Activated CD4-positive, CD25-positive, alpha-beta regulatory T cell treated with anti-CD3 and anti-CD28 coated beads, Interleukin-2, amount 50 U/mL, for 16 hours (primary cell): ENCODE data around the gene SUDS3.
"Not testable (repeated sequence)": the region's sequence is repeated elsewhere in the genome, so short reads cannot be mapped to it uniquely, and the experiment has no call there.

Source experiments
- DNase-seq: peaks from one replicate; pipeline ENCODE4 v3.0.0-alpha.2; 2020; ENCODE audit warnings: low read depth, low spot score

The SUDS3 gene

GRCh38 chr12:118397708-118398440, 21.5 kb downstream of the SUDS3 start:
- no peak for DNase-seq

DNA sequence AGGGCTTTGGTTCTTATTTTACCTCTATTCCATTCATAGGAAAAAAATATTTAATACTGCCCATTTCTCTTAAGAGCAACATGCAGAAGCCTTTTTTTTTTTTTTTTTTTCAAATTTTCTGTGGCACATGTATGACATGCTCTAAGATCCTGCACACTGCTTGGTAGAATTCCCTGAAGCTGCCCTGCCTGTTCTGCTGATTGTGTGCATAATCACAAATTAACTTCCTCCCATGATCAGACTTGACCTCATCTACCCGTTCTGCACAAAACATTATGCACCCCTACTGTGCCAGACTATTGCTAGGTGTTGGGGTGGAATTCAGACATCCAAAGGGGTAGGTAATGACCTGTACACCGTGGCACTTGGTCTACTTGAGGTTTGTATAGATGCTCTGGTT, 22.2 kb downstream of the SUDS3 start:
- no peak for DNase-seq

- no peak for DNase-seq
Measured at GRCh38 chr12:118398940-118399339, 22.6 kb downstream of the SUDS3 start.

- DNase-seq: no peak
Measured at GRCh38 chr12:118402251-118402650, 25.9 kb downstream of the SUDS3 start.

- peak; percentile 29 for DNase-seq
Measured at GRCh38 chr12:118404876-118405521, 28.6 kb downstream of the SUDS3 start.

DNA sequence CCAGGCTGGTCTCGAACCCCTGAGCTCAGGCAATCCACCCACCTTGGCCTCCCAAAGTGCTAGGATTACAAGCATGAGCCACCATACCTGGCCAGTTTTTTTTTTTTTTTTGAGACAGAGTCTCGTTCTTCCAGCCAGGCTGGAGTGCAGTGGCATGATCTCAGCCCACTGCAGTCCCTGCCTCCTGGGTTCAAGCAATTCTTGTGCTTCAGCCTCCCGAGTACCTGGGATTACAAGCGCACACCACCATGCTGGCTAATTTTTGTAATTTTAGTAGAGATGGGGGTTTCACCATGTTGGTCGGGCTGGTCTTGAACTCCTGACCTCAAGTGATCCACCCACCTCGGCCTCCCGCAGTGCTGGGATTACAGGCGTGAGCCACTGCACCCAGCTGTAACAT, 31.9 kb downstream of the SUDS3 start:
- not testable (repeated sequence) for DNase-seq

DNA sequence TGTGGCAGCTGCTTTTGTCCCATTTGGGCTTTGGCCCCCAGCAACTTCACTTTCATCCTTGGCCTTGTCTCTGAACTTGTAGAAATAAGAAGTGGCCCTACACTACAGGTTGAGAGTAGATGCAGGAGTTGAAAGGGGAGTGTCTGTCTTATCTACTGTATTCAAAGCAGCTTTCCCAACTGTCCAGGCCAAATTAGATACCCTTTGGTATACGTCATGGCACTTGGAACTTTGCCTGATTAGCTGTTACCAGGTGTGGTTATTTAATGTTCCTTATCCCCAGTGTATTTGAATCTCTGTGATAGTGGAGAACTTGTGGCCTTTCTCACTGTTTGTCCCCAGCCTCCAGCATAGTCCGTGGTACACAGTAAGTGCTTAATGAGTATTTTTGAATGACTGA, 33.5 kb downstream of the SUDS3 start:
- no peak for DNase-seq

DNA sequence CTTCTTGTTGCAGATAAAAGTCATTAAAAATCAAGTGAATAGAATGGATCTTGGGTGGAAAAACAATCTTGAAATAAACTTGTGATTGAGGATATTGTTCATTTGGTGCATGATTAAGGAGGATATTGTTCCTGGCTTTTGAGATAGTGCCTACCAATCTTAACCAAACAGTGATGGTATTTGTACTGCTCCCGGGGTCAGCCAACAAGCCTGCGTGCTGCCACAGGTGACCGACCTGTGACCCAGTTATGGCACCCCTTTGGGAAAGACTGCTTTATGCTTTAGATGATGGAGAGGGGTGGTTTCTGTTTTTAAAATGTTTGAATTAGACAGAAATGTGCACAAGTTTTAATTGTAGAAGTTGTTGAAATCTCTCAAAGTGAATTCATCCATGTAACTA, 41.6 kb downstream of the SUDS3 start:
- no peak for DNase-seq

GRCh38 chr12:118418385-118419057, 42.2 kb downstream of the SUDS3 start:
- no peak for DNase-seq

GRCh38 chr12:118420673-118421072, 44.3 kb downstream of the SUDS3 start:
- DNase-seq: no peak

GRCh38 chr12:118424884-118425283, 48.5 kb downstream of the SUDS3 start:
- DNase-seq: no peak

GRCh38 chr12:118425364-118425763, 49.0 kb downstream of the SUDS3 start:
- DNase-seq: no peak

DNA sequence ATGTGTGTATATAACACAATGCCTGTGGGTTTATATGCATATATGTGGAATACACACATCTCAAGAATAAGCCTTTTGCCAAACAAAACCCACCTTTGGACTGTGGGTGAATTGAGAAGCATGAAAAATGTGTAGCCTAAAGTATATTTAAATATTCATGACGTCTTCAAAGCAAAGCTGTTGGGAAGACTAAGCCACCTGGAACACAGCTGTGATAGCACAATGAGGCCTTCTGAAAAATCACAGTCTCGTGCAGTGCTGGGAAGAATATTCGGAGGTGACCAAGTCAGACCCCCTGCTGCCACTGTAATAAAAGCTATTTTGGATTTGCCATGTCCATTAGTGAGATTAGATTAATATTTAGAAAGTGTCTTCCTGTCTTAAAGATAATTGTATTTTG, 51.5 kb downstream of the SUDS3 start:
- no peak for DNase-seq

DNA sequence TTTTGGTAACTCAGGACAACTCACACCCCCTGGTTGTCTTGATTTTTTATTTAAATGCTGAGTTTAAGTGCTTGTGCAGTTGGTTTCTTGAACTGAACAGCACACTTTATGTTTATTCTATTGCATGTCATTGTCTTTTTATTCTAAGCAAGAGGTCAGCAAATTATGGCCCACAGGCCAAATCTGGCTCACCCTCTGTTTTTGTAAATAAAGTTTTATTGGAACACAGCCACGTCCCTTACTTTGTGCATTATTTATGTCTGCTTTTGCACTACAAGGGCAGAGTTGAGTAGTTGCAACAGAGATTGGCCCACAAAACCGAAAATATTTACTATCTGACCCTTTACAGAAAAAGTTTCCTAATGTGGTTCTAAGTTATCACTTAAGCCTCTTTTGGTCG, 52.3 kb downstream of the SUDS3 start:
- no peak for DNase-seq

GRCh38 chr12:118429688-118430383, 53.5 kb downstream of the SUDS3 start:
- no peak for DNase-seq

DNA sequence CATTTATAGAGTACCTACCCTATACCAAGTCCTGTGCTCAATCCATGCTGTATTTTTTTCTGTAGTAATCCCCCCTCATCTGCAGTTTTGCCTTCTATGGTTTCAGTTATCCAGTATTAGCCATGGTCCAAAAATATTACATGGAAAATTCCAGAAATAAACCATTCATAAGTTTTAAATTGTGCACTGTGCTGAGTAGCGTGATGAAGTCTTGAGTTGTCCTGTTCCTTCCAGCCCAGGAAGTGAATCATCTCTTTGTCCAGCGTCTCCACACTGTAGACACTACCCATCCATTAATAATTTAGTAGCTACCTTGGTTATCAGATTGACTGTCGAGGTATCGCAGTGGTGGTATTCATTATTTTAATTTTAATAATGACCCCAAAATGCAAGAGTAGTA, 54.2 kb downstream of the SUDS3 start:
- DNase-seq: no peak

DNA sequence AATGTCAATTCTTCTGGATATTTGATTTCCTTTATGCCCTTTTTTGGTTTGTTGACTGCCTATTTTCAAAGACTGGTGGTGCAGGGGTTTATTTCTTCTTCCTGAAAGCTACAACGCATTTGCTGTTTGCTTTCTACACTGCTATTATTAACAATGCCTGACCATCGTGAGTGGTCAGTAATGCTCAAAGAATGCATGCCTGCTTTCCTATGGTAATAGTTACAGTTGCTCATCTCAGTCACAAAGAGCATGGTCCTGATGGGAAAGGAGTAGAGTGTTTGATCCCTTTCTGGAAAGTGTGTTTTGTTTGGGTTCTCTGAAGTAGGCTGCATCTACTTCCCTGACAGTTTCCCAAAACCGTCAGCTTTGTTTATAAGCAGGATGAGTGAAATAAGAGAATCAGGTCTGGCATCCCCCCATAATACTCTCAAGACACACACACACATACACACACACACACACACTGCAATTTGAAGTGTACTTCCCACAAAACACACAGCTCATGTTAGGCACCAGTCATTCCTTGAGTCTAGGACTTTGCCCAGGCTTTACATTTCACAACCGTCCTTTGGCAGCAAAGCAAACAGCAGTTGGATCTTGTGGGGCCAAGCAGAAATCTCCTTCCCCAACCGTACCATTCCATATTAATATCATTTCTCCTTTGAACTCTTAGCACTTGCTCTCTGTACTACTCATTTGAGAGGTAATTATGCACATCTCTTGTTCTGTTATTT, 56.6 kb downstream of the SUDS3 start:
- DNase-seq: no peak

DNA sequence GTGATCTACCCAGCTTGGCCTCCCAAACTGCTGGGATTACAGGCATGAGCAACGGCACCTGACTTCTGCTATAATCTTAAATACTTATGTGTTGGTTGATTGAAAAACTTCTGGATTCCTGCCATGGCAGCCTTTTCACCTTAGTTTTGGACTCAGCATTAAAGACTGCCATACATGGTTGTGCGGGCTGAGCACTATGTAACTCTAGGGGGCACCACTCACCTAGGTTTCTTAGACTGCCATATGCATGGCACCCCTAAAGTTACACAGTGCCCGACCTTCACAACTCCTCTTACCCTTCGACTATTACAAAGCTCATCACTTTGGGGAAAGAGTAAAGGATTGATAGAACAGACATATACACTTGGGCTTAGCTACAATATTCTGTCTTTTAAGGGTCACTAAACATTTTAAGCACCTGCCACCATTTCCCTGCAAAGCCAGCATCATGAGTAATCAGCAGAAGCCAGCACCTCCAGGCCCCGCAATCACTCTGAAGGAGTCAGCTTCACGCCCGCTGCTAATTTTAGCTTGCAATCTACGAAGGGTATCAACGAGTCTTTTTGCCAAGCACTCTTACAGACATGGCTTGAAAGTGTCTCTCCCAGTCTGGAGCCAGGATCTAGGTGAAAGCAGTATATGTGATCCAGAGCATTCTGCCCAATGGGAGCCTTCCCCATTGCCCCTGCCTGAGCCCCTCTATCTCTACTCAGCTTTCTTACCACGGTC, 59.8 kb downstream of the SUDS3 start:
- DNase-seq: no peak

DNA sequence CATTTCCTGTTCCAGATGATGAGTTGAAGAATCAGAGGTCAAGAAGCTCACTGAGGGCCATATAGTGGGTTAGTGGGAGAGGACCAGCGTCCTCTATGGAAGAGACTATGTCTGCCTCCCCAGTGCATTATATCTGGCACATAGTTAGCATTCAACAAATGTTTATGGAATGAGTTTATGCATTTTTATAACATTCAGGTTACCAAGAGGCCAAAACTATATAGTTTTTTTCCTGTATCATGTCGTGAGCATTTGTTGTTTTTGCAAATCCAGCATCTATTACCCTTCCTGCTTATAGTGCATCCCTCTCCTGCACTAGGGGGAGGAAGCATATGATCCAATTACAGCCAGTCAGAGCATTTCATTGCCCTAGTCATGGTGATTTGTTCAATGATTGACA, 60.6 kb downstream of the SUDS3 start:
- no peak for DNase-seq

- DNase-seq: no peak
Measured at GRCh38 chr12:118439068-118439467, 62.7 kb downstream of the SUDS3 start.

- no peak for DNase-seq
Measured at GRCh38 chr12:118446247-118446646, 69.9 kb downstream of the SUDS3 start.
